ENCODE data around the gene VWA8. TPM values are rescaled to one million over a fixed set of nuclear protein-coding genes. Genes with fewer than 3 reads are reported as not detected.
"Not testable (repeated sequence)": the region's sequence is repeated elsewhere in the genome, so short reads cannot be mapped to it uniquely, and the experiment has no call there.

VWA8 gene
- total RNA-seq, 4 donors from 2014 or later = 12.0 to 34.0 (median 16.6) TPM

DNA sequence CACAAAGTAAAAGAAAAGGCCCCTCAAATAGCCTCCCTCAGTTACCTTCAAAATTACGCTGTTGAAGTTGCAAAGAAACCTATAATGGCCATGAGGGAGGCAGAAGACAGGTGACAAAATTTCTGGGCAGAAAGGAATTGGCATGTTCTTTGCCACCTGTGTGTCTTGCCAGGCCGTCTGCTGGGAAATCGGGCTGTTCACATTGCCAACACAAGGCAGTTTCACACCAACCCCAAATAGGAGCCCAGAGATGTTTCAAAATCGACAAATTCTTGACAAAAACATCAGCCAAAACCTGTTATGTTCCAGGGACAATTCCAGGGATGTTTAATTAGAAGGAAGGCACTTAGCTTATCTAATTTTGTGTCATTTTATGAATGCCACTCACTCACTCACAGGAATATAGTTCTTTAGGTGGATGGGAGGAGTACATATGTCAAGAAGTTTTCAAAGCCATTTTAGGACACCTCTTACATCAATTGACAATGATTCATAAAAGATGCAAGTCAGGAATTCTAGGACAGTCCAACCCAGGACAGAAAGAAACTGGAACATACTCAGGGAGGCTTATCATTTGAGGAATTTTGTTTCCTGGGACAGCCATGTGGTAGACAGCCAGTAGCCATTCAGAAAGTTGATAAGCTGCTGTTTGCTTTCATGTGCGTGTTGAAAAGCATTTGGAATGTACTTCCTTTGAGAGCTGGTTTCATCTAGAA is 339.0 kb downstream of the VWA8 start:
- H3K9me3 ChIP-seq = no peaks in the 10 kb centered on the region
- H3K4me1 ChIP-seq = peaks cover 3% of the 10 kb centered on the region
- no peak for TF ChIP-seq POLR2A (IDR thresholded peaks at IDR 0.05)
- no peak for TF ChIP-seq POLR2AphosphoS5 (IDR thresholded peaks at IDR 0.05)
- TF ChIP-seq EP300 (IDR thresholded peaks at IDR 0.05) = no peak
- TF ChIP-seq, protein P1, sequence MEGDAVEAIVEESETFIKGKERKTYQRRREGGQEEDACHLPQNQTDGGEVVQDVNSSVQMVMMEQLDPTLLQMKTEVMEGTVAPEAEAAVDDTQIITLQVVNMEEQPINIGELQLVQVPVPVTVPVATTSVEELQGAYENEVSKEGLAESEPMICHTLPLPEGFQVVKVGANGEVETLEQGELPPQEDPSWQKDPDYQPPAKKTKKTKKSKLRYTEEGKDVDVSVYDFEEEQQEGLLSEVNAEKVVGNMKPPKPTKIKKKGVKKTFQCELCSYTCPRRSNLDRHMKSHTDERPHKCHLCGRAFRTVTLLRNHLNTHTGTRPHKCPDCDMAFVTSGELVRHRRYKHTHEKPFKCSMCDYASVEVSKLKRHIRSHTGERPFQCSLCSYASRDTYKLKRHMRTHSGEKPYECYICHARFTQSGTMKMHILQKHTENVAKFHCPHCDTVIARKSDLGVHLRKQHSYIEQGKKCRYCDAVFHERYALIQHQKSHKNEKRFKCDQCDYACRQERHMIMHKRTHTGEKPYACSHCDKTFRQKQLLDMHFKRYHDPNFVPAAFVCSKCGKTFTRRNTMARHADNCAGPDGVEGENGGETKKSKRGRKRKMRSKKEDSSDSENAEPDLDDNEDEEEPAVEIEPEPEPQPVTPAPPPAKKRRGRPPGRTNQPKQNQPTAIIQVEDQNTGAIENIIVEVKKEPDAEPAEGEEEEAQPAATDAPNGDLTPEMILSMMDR (IDR thresholded peaks at IDR 0.05) = no peak
- peak overlapping the region; percentile 69 for H3K27ac ChIP-seq
- no peak overlapping the region for H3K4me3 ChIP-seq
- no peak for DNase-seq (ENCODE audit: low spot score in 2 of 2)
- WGBS = 77% methylated on average over 5 of the region's 5 CpGs
- H3K27me3 ChIP-seq = no peaks in the 10 kb centered on the region
- H3K36me3 ChIP-seq = no peaks in the 10 kb centered on the region

DNA sequence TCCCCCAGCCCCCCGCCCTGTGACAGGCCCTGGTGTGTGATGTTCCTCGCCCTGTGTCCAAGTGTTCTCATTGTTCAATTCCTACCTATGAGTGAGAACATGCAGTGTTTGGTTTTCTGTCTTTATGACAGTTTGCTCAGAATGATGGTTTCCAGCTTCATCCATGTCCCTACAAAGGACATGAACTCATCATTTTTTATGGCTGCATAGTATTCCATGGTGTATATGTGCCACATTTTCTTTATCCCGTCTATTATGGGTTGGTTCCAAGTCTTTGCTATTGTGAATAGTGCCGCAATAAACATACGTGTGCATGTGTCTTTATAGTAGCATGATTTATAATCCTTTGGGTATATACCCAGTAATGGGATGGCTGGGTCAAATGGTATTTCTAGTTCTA is 343.3 kb downstream of the VWA8 start:
- H3K27me3 ChIP-seq; H3K36me3 ChIP-seq; H3K9me3 ChIP-seq; DNase-seq (ENCODE audit: low spot score in 2 of 2); H3K27ac ChIP-seq; H3K4me3 ChIP-seq: not testable (repeated sequence)
- H3K4me1 ChIP-seq = peaks cover 12% of the 10 kb centered on the region
- over 99% methylated on average over 5 of the region's 5 CpGs for WGBS

DNA sequence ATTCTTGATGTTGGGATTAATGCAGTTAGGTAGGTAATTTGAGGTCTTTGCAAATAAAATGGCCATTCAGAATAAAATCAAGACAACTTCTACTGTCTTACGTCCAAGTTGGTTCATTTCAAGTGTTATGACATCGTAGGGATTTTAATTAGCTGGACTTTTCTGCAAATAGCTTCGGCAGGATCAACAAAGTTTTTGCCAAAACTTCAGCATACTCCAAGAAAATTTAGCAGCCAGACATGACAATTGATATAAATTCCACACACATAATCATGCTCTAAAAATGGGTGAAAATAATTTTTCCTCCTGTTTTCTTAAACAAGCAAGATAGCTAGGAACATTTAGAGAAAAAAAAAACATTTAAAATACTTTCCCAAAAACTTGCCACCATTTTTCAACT is 344.8 kb downstream of the VWA8 start:
- no peak overlapping the region for H3K27ac ChIP-seq
- no peaks in the 10 kb centered on the region for H3K9me3 ChIP-seq
- peaks cover 12% of the 10 kb centered on the region for H3K4me1 ChIP-seq
- no peaks in the 10 kb centered on the region for H3K27me3 ChIP-seq
- H3K36me3 ChIP-seq = peaks cover 7% of the 10 kb centered on the region
- TF ChIP-seq, protein P1 (IDR thresholded peaks at IDR 0.05) = no peak
- TF ChIP-seq POLR2A (IDR thresholded peaks at IDR 0.05) = no peak
- TF ChIP-seq EP300 (IDR thresholded peaks at IDR 0.05) = no peak
- TF ChIP-seq POLR2AphosphoS5 (IDR thresholded peaks at IDR 0.05) = no peak
- DNase-seq (ENCODE audit: low spot score in 2 of 2) = no peak
- 74% methylated on average over 3 of the region's 3 CpGs for WGBS
- no peak overlapping the region for H3K4me3 ChIP-seq

DNA sequence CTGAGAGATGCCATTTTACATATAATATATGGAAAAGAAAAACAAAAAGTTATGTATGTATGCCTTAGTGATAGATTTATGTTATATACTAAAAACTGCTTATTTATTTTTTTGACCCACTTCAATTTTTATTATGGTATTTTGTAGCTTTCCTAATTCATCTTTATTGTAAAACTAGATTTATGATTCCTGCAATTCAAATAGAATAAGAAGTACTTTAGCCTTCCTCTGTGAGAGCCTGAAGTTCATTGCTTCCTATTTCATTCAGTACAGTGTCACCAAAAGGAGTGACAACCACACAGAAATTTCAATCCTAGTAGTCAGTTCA is 345.4 kb downstream of the VWA8 start:
- no peak for DNase-seq (ENCODE audit: low spot score in 2 of 2)
- Histone ChIP-seq H3K9me3 (no peaks in the 10 kb centered on the region), H3K27me3 (no peaks in the 10 kb centered on the region), H3K36me3 (peaks cover 10% of the 10 kb centered on the region), H3K27ac (no peak overlapping the region), H3K4me3 (no peak overlapping the region), H3K4me1 (peaks cover 17% of the 10 kb centered on the region)
- TF ChIP-seq EP300 (IDR thresholded peaks at IDR 0.05) = no peak
- TF ChIP-seq, protein P1 (IDR thresholded peaks at IDR 0.05) = no peak
- no peak for TF ChIP-seq POLR2AphosphoS5 (IDR thresholded peaks at IDR 0.05)
- no peak for TF ChIP-seq POLR2A (IDR thresholded peaks at IDR 0.05)

DNA sequence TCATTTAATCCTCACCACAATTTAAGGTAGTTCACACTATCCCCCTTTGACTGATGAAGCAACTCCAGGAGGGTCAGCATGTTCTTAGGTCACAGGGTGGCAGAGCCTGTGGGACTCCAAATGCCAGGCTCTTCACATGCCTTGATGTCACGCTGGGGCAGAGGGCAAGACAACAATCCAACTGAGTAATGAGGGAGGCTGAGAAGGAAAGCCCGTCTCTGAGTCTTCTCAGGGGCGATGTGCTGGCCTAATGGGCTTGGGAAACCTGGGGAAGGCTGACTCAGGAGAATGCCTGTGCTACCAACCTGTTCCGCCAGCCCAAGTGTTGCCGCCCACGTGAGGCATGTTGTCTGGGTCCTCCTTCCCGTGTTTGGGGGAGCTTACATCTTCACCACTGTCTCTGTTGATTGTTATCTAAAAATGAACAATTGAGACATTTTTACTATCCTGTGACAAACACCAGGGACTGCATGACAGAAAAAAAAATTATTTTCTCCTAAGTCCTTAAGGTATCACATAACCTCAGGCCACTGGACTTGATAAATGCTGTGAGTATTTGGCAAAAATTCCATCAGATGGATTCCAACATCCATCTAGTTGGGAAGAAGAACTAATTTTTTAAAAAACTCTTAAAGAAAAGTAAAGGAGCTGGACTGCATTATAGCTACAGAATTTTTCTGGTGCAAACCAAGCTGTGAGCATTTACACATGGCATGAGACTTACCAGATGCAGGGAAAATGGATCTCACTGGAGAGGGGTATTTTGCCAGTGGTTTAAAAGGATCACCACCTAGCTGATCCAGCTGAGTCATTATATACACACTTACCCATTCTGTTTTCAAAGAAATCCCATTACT is 346.0 kb downstream of the VWA8 start:
- WGBS = 79% methylated on average over 7 of the region's 7 CpGs

More for the DNA sequence above, 346.0 kb downstream of the VWA8 start:
- TF ChIP-seq POLR2AphosphoS5 (IDR thresholded peaks at IDR 0.05) (no peak), POLR2A (IDR thresholded peaks at IDR 0.05) (no peak), EP300 (IDR thresholded peaks at IDR 0.05) (no peak)
- TF ChIP-seq, protein P1 (IDR thresholded peaks at IDR 0.05) = no peak
- H3K4me3 ChIP-seq = no peak overlapping the region
- H3K36me3 ChIP-seq = peaks cover 16% of the 10 kb centered on the region
- no peak for DNase-seq (ENCODE audit: low spot score in 2 of 2)
- no peak overlapping the region for H3K27ac ChIP-seq
- H3K27me3 ChIP-seq = no peaks in the 10 kb centered on the region
- H3K4me1 ChIP-seq = peaks cover 19% of the 10 kb centered on the region
- H3K9me3 ChIP-seq = no peaks in the 10 kb centered on the region
